Neuronal stem cell (in vitro differentiated cells): ENCODE results near the gene PLSCR2.

Experiments used
- DNase-seq: peaks from one replicate; pipeline ENCODE4 v3.0.0-alpha.2; 2013; ENCODE audit warnings: low spot score
- H2AFZ ChIP-seq: one replicate; pipeline ENCODE4 v1.6.1; 2013; ENCODE audit warnings: mild to moderate bottlenecking, low read length, inconsistent platforms
- H2AK5ac ChIP-seq: 2 replicates; pipeline ENCODE4 v1.6.1; 2013; ENCODE audit warnings: low read depth, mild to moderate bottlenecking, inconsistent platforms, low read length, moderate library complexity, mixed read lengths
- H2BK120ac ChIP-seq: 2 replicates; pipeline ENCODE4 v1.6.1; 2013; ENCODE audit warnings: low read depth, mild to moderate bottlenecking, inconsistent platforms, low read length, moderate library complexity, mixed read lengths
- H2BK12ac ChIP-seq: one replicate; pipeline ENCODE4 v1.6.1; 2013; ENCODE audit warnings: low read length, inconsistent platforms
- H2BK15ac ChIP-seq: 2 replicates; pipeline ENCODE4 v1.6.1; 2013; ENCODE audit warnings: mild to moderate bottlenecking, low read length, inconsistent platforms, mixed read lengths
- H2BK5ac ChIP-seq: one replicate; pipeline ENCODE4 v1.6.1; 2013; ENCODE audit warnings: inconsistent platforms, mild to moderate bottlenecking, low read length, moderate library complexity
- H3K14ac ChIP-seq: one replicate; pipeline ENCODE4 v1.6.1; 2013; ENCODE audit warnings: low read length, inconsistent platforms
- H3K18ac ChIP-seq: 2 replicates; pipeline ENCODE4 v1.6.1; 2013; ENCODE audit warnings: low read length, inconsistent platforms
- H3K23ac ChIP-seq: 2 replicates; pipeline ENCODE4 v1.6.1; 2013; ENCODE audit warnings: low read depth, mild to moderate bottlenecking, mixed read lengths, low read length, inconsistent platforms; ENCODE audit not compliant: poor library complexity
- H3K27ac ChIP-seq: replicated peaks from 3 replicates; pipeline ENCODE4 v1.5.1; 2013; ENCODE audit warnings: low read length, inconsistent platforms
- H3K27me3 ChIP-seq, 3 experiments: 2 replicates each; pipeline ENCODE4 v1.6.1; 2013; ENCODE audit warnings: low read length in 3 of 3, mild to moderate bottlenecking in 2 of 3, inconsistent platforms in 1 of 3, low read depth in 1 of 3, mixed read lengths in 1 of 3, moderate library complexity in 1 of 3; ENCODE audit not compliant: control insufficient read depth in 3 of 3, insufficient read depth in 3 of 3
- H3K36me3 ChIP-seq, 2 donors: replicated peaks in 1 of 2; 2 replicates each; pipeline ENCODE4 v1.6.1; 2013; ENCODE audit warnings: low read length in 2 of 2; ENCODE audit not compliant: control insufficient read depth in 2 of 2, insufficient read depth in 2 of 2
- H3K4ac ChIP-seq: 2 replicates; pipeline ENCODE4 v1.6.1; 2013; ENCODE audit warnings: inconsistent platforms, mild to moderate bottlenecking, low read length, moderate library complexity
- H3K4me1 ChIP-seq, 2 donors: 1 replicate in 1 of 2; 2 replicates in 1 of 2; pipeline ENCODE4 v1.6.1; 2013; ENCODE audit warnings: low read length in 2 of 2, low read depth in 1 of 2; ENCODE audit not compliant: control insufficient read depth in 2 of 2, insufficient read depth in 1 of 2
- H3K4me2 ChIP-seq: one replicate; pipeline ENCODE4 v1.6.1; 2013; ENCODE audit warnings: mild to moderate bottlenecking, low read length, inconsistent platforms; ENCODE audit not compliant: insufficient read depth, poor library complexity, severe bottlenecking
- H3K4me3 ChIP-seq, 2 donors: 2 replicates each; pipeline ENCODE4 v1.5.1; 2013; ENCODE audit warnings: low read length in 2 of 2, mild to moderate bottlenecking in 2 of 2, inconsistent platforms in 1 of 2, moderate library complexity in 1 of 2
- H3K79me1 ChIP-seq: one replicate; pipeline ENCODE4 v1.6.1; 2013; ENCODE audit warnings: low read depth, mild to moderate bottlenecking, inconsistent platforms, low read length, moderate library complexity
- H3K9ac ChIP-seq: one replicate; pipeline ENCODE4 v1.6.1; 2013; ENCODE audit warnings: mild to moderate bottlenecking, low read depth, low read length, inconsistent platforms; ENCODE audit not compliant: poor library complexity
- H3K9me3 ChIP-seq, 2 donors: replicated peaks in 1 of 2; 2 replicates each; pipeline versions ENCODE3 to v1.6.1; 2013; ENCODE audit warnings: low read length in 2 of 2, mild to moderate bottlenecking in 2 of 2, inconsistent platforms in 1 of 2, low read depth in 1 of 2, mixed read lengths in 1 of 2, moderate library complexity in 1 of 2; ENCODE audit not compliant: control insufficient read depth in 2 of 2, insufficient read depth in 1 of 2
- H4K8ac ChIP-seq: one replicate; pipeline ENCODE4 v1.6.1; 2013; ENCODE audit warnings: low read depth, mild to moderate bottlenecking, inconsistent platforms, low read length, moderate library complexity
- H4K91ac ChIP-seq: one replicate; pipeline ENCODE4 v1.6.1; 2013; ENCODE audit warnings: low read length, low read depth, mild to moderate bottlenecking, inconsistent platforms; ENCODE audit not compliant: poor library complexity
- WGBS, 2 donors: extraction: QIAGEN DNeasy Blood & Tissue Kit; methylation state at CpG; one replicate each; pipeline ENCODE4 v1.1.7; 2013; ENCODE audit warnings: missing lambda C conversion rate in 2 of 2, mixed read lengths in 1 of 2; ENCODE audit not compliant: insufficient read length in 2 of 2, insufficient replicate concordance in 1 of 2; ENCODE audit errors: extremely low coverage in 2 of 2; 5-methylcytosine and 5-hydroxymethylcytosine counted together

The PLSCR2 gene

GRCh38 chr3:146466604-146467003, 2.8 kb downstream of the PLSCR2 start:
- no CpG with 5 or more reads among the region's 1 CpG for WGBS, 2 donors
- H3K4me1 ChIP-seq: no peaks in the 10 kb centered on the region
- no peak overlapping the region for H2AK5ac ChIP-seq
- no peaks in the 10 kb centered on the region for H3K36me3 ChIP-seq
- no peaks in the 10 kb centered on the region for H3K9me3 ChIP-seq
- no peak overlapping the region for H3K4me2 ChIP-seq
- DNase-seq: no peak
- H3K4me3 ChIP-seq: no peak overlapping the region
- no peak overlapping the region for H3K4ac ChIP-seq
- no peak overlapping the region for H3K18ac ChIP-seq
- no peak overlapping the region for H2BK120ac ChIP-seq
- no peak overlapping the region for H3K14ac ChIP-seq
- no peak overlapping the region for H4K8ac ChIP-seq
- H3K9ac ChIP-seq: no peak overlapping the region
- no peaks in the 10 kb centered on the region for H3K27me3 ChIP-seq
- H2BK15ac ChIP-seq: no peak overlapping the region
- H3K79me1 ChIP-seq: no peaks in the 10 kb centered on the region
- no peak overlapping the region for H2BK5ac ChIP-seq
- no peak overlapping the region for H2AFZ ChIP-seq
- H4K91ac ChIP-seq: no peak overlapping the region
- H3K23ac ChIP-seq: no peak overlapping the region
- H2BK12ac ChIP-seq: no peak overlapping the region
- no peak overlapping the region for H3K27ac ChIP-seq

- Histone ChIP-seq H2BK12ac (no peak overlapping the region), H3K9ac (no peak overlapping the region), H3K36me3 (no peaks in the 10 kb centered on the region), H4K8ac (no peak overlapping the region), H3K4me1 (no peaks in the 10 kb centered on the region), H3K4me2 (no peak overlapping the region), H3K23ac (no peak overlapping the region), H2BK120ac (no peak overlapping the region), H3K14ac (no peak overlapping the region), H3K79me1 (no peaks in the 10 kb centered on the region), H2BK15ac (no peak overlapping the region), H3K18ac (no peak overlapping the region), H2AK5ac (no peak overlapping the region), H3K4me3 (no peak overlapping the region), H4K91ac (no peak overlapping the region), H3K9me3 (no peaks in the 10 kb centered on the region), H3K27ac (no peak overlapping the region), H3K4ac (no peak overlapping the region), H2AFZ (no peak overlapping the region), H2BK5ac (no peak overlapping the region), H3K27me3 (no peaks in the 10 kb centered on the region)
- no CpG with 5 or more reads among the region's 6 CpGs for WGBS, 2 donors
- no peak for DNase-seq
Observed at GRCh38 chr3:146465693-146466465, 3.5 kb downstream of the PLSCR2 start.

DNA sequence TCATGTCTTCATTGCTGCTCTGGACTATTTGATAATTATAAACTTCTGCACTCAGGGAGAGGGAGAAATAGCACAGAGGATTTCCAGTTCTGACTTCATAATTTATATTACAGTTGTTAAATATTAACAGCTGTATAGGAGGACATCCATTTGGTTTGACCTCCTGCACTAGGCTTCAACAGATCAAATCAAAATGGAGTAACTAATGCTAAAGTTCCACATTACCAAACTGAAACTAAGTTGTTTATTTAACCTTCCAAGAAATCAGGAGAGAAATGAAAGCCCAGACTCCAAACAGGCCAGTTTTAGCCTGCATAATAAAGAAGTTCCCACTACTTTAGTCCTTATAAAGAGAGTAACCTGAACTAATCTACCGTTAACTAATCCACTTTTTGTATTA, 4.6 kb downstream of the PLSCR2 start:
- no peak overlapping the region for H2BK15ac ChIP-seq
- H3K4ac ChIP-seq: no peak overlapping the region
- H3K18ac ChIP-seq: no peak overlapping the region
- no peaks in the 10 kb centered on the region for H3K27me3 ChIP-seq
- H2BK12ac ChIP-seq: no peak overlapping the region
- no peak overlapping the region for H3K4me2 ChIP-seq
- no peak overlapping the region for H2BK5ac ChIP-seq
- no peaks in the 10 kb centered on the region for H3K36me3 ChIP-seq
- no peak overlapping the region for H3K9ac ChIP-seq
- no peak overlapping the region for H2AK5ac ChIP-seq
- no peak overlapping the region for H4K91ac ChIP-seq
- H4K8ac ChIP-seq: no peak overlapping the region
- no peak overlapping the region for H2AFZ ChIP-seq
- H3K23ac ChIP-seq: no peak overlapping the region
- no peak for DNase-seq
- no peak overlapping the region for H3K4me3 ChIP-seq
- no CpG with 5 or more reads among the region's 1 CpG for WGBS, 2 donors
- no peak overlapping the region for H2BK120ac ChIP-seq
- H3K79me1 ChIP-seq: no peaks in the 10 kb centered on the region
- H3K4me1 ChIP-seq: no peaks in the 10 kb centered on the region
- no peak overlapping the region for H3K27ac ChIP-seq
- no peaks in the 10 kb centered on the region for H3K9me3 ChIP-seq
- H3K14ac ChIP-seq: no peak overlapping the region

GRCh38 chr3:146464005-146464595, 5.3 kb downstream of the PLSCR2 start:
- no peak overlapping the region for H4K8ac ChIP-seq
- no peaks in the 10 kb centered on the region for H3K36me3 ChIP-seq
- no peak overlapping the region for H2BK15ac ChIP-seq
- no peaks in the 10 kb centered on the region for H3K9me3 ChIP-seq
- H2BK5ac ChIP-seq: no peak overlapping the region
- H2AFZ ChIP-seq: no peak overlapping the region
- H3K4me1 ChIP-seq: no peaks in the 10 kb centered on the region
- no peak for DNase-seq
- no peak overlapping the region for H4K91ac ChIP-seq
- H3K27ac ChIP-seq: no peak overlapping the region
- no peak overlapping the region for H3K4me3 ChIP-seq
- H3K4ac ChIP-seq: no peak overlapping the region
- H3K27me3 ChIP-seq: no peaks in the 10 kb centered on the region
- no peak overlapping the region for H3K23ac ChIP-seq
- WGBS, 2 donors: no CpG with 5 or more reads among the region's 2 CpGs
- H3K79me1 ChIP-seq: no peaks in the 10 kb centered on the region
- H3K4me2 ChIP-seq: no peak overlapping the region
- no peak overlapping the region for H3K14ac ChIP-seq
- no peak overlapping the region for H3K9ac ChIP-seq
- no peak overlapping the region for H2BK120ac ChIP-seq
- no peak overlapping the region for H2BK12ac ChIP-seq
- no peak overlapping the region for H3K18ac ChIP-seq
- no peak overlapping the region for H2AK5ac ChIP-seq
